ENCODE data around the gene VSIG2.
"Not testable (repeated sequence)": the region's sequence is repeated elsewhere in the genome, so short reads cannot be mapped to it uniquely, and the experiment has no call there.

Gene VSIG2

DNA sequence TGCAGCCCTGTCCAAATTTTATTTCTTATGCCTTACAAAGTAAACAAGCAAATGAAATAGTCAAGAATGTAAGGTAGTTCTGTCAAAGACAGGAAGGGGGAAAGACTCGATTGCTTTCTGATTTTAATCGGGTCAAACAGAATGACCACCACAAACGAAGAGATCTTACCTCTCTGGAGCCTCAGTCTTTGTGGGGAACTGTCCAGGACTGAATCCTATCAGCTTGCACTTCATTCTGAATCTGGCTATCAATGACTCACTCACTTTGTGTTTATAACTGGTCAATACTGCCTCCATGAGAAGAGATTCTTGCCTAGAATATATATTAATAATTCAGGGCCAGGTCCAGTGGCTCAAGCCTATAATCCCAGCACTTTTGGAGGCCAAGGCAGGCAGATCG lies 30.9 kb upstream of the VSIG2 start:
- no peak overlapping the region for H3K27ac ChIP-seq (ENCODE audit: low read length)
- H3K4me3 ChIP-seq (ENCODE audit: low read length): no peak overlapping the region
- H3K9ac ChIP-seq (ENCODE audit: low read length): no peak overlapping the region
- no peaks in the 10 kb centered on the region for H3K36me3 ChIP-seq (ENCODE audit: control insufficient read depth, low read depth, low read length)
- no peaks in the 10 kb centered on the region for H3K27me3 ChIP-seq (ENCODE audit: control insufficient read depth, insufficient read depth, low read length)
- H3K4me1 ChIP-seq (ENCODE audit: control insufficient read depth, low read depth, low read length): no peaks in the 10 kb centered on the region
- H3K9me3 ChIP-seq (ENCODE audit: control insufficient read depth, low read depth, low read length): no peaks in the 10 kb centered on the region

DNA sequence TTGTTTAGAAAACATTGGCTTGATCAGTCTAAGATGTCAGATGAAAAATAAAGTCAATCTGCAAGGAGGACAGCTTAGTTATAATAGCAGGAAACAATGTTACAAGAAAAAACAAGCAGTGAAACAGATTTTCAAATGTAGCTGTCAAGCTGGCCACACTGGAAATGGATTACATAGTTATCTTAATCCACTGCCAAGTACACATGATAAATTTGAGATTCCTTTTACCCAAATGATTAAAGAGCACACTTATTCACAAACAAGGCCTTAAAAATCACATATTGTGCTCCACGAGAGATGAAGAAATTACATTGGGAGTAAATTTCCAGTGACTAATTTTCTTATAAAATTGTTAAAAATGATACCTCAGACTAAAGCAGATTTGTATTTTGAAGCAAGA lies 27.5 kb upstream of the VSIG2 start:
- Histone ChIP-seq H3K4me1 (ENCODE audit: control insufficient read depth, low read depth, low read length) (no peaks in the 10 kb centered on the region), H3K9ac (ENCODE audit: low read length) (no peak overlapping the region), H3K27me3 (ENCODE audit: control insufficient read depth, insufficient read depth, low read length) (no peaks in the 10 kb centered on the region), H3K4me3 (ENCODE audit: low read length) (no peak overlapping the region), H3K27ac (ENCODE audit: low read length) (no peak overlapping the region), H3K36me3 (ENCODE audit: control insufficient read depth, low read depth, low read length) (peaks cover 5% of the 10 kb centered on the region), H3K9me3 (ENCODE audit: control insufficient read depth, low read depth, low read length) (no peaks in the 10 kb centered on the region)

DNA sequence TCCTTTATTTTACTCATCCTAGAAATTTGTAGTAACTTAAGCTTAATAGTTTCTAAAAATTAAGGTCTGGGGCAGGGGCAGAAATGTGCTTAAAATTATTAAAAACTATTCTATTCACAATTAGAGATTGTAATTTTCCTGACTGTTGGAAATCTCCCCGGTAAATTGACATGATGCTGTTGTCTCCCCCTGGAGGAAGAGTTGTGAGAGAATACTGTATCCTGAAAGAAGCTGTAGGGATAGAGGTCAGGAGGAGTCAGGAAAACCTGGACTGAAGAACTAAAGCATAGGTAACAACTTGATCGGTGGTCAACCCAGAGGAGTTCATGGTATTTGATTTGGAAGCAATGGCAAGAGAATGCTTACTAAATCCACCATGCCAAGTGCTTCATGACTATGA lies 26.2 kb upstream of the VSIG2 start:
- Histone ChIP-seq H3K9ac (ENCODE audit: low read length) (no peak overlapping the region), H3K9me3 (ENCODE audit: control insufficient read depth, low read depth, low read length) (no peaks in the 10 kb centered on the region), H3K4me3 (ENCODE audit: low read length) (no peak overlapping the region), H3K27ac (ENCODE audit: low read length) (no peak overlapping the region), H3K4me1 (ENCODE audit: control insufficient read depth, low read depth, low read length) (no peaks in the 10 kb centered on the region), H3K27me3 (ENCODE audit: control insufficient read depth, insufficient read depth, low read length) (no peaks in the 10 kb centered on the region), H3K36me3 (ENCODE audit: control insufficient read depth, low read depth, low read length) (peaks cover 10% of the 10 kb centered on the region)

DNA sequence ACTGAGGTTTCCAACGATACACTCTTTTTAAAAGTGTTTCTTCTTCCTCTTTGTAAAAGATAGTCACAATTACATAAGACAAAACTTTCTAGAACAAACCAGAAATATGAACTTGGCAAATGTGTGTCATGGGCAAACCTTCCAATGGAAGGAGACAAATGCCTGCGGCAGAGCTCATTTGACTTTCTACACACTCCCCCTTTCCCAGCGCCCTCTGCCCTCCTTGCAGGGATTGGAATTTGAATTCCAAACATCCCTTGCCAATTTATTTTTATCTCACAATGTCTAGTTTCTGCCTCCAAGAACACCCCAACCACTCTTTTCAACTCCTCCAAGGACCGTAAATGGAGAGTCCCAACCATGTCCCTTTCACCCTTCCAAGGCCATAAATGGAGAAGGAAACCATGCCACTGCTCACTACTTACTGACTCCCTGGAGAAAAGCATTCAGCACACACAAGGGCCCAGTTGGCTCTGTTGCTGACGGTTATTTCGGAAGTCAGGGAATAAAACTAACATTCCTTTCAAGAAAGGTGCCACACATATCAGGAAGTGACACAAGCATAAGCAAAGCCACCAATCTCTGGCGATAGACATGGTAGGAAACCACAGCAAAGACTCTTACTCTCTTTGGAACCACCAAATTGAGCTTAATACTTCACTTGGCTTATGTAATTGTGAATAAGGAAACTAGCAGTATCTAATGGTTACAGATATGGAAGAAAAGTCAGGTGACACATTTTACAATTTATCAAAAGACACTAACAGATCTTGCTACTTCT lies 25.0 kb upstream of the VSIG2 start:
- no peaks in the 10 kb centered on the region for H3K4me1 ChIP-seq (ENCODE audit: control insufficient read depth, low read depth, low read length)
- no peak overlapping the region for H3K9ac ChIP-seq (ENCODE audit: low read length)
- peaks cover 13% of the 10 kb centered on the region for H3K36me3 ChIP-seq (ENCODE audit: control insufficient read depth, low read depth, low read length)
- no peaks in the 10 kb centered on the region for H3K27me3 ChIP-seq (ENCODE audit: control insufficient read depth, insufficient read depth, low read length)
- H3K4me3 ChIP-seq (ENCODE audit: low read length): no peak overlapping the region
- H3K27ac ChIP-seq (ENCODE audit: low read length): no peak overlapping the region
- no peaks in the 10 kb centered on the region for H3K9me3 ChIP-seq (ENCODE audit: control insufficient read depth, low read depth, low read length)

DNA sequence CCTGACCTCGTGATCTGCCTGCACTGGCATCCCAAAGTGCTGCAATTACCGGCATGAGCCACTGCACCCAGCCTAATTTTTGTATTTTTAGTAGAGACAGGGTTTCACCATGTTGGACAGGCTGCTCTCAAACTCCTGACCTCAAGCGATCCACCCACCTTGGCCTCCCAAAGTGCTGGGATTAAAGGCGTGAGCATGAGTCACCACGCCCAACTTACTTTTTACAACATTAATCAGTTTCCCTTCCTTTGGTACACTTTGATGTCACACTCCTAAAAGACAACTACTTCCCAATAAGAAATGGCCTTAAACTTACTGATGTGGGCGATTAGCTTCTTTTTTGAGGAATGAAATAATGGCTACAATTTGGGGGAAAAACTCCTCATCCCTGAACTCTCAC lies 18.9 kb upstream of the VSIG2 start:
- H3K27ac ChIP-seq (ENCODE audit: low read length); H3K9ac ChIP-seq (ENCODE audit: low read length): not testable (repeated sequence)
- H3K36me3 ChIP-seq (ENCODE audit: control insufficient read depth, low read depth, low read length): peaks cover 37% of the 10 kb centered on the region

DNA sequence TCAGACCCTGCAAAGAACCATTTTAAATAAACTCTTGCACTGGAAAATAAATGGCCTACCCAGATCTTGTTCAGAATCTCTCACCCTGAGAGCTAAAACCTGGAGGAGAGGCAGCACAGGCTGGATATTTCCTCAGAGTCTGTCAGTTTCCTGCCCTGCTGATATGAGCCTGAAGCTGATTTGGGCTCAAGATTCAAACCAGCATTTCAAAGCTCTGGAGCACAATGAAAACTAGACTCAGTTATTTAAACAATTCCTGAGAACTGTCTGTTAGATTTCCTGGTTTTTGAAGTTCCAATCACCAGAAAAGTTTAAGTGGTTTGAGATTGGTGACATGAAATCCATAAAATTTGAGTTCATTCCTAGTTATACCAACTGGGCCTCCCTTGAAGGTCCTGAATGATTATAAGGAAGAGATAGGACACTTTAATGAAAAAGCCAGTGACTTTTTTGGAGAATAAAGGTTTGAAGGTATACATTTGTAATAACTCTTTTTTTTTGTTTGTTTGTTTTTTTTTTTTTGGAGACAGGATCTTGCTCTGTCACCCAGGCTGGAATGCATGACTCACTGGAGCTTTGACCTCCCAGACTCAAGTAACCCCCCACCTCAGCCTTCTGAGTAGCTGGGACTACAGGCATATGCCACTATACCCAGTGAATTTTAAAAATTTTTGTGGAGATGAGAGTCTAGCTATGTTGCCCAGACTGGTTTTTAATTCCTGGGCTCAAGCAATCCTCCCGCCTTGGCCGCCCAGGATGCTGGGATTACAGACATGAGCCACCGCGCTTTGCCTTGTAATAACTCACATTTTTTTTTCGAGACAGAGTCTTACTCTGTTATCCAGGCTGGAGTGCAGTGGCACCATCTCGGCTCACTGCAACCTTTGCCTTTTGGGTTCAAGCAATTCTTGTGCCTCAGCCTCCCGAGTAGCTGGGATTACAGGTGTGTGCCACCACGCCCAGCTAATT lies 18.0 kb upstream of the VSIG2 start:
- Histone ChIP-seq H3K9ac (ENCODE audit: low read length) (no peak overlapping the region), H3K27me3 (ENCODE audit: control insufficient read depth, insufficient read depth, low read length) (no peaks in the 10 kb centered on the region), H3K27ac (ENCODE audit: low read length) (no peak overlapping the region), H3K4me3 (ENCODE audit: low read length) (no peak overlapping the region), H3K4me1 (ENCODE audit: control insufficient read depth, low read depth, low read length) (no peaks in the 10 kb centered on the region), H3K9me3 (ENCODE audit: control insufficient read depth, low read depth, low read length) (no peaks in the 10 kb centered on the region), H3K36me3 (ENCODE audit: control insufficient read depth, low read depth, low read length) (peaks cover 37% of the 10 kb centered on the region)

More for the DNA sequence above, 18.9 kb upstream of the VSIG2 start:
- H3K4me1 ChIP-seq (ENCODE audit: control insufficient read depth, low read depth, low read length); H3K9me3 ChIP-seq (ENCODE audit: control insufficient read depth, low read depth, low read length); H3K27me3 ChIP-seq (ENCODE audit: control insufficient read depth, insufficient read depth, low read length); H3K4me3 ChIP-seq (ENCODE audit: low read length): not testable (repeated sequence)

DNA sequence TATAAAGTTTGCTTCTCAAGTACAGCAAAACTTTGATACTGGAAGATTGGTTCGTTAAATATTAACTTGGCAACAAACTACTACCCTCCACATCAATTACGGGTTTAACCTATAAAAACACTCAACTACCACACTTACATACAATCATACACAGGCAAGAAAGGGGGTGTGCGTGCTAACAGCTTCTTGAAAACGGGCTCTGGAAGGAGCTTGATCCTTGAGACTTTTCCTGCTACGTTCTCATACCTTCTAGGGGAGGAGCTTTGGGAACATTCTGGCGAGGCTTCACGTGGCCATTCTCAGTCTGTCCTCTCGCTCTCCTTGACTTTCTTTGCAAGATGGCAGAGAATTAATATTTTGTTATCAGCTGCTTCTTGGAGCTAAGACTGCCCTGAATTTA lies 16.9 kb upstream of the VSIG2 start:
- Histone ChIP-seq H3K27me3 (ENCODE audit: control insufficient read depth, insufficient read depth, low read length) (no peaks in the 10 kb centered on the region), H3K9me3 (ENCODE audit: control insufficient read depth, low read depth, low read length) (no peaks in the 10 kb centered on the region), H3K4me3 (ENCODE audit: low read length) (no peak overlapping the region), H3K36me3 (ENCODE audit: control insufficient read depth, low read depth, low read length) (peaks cover 30% of the 10 kb centered on the region), H3K9ac (ENCODE audit: low read length) (no peak overlapping the region), H3K27ac (ENCODE audit: low read length) (no peak overlapping the region), H3K4me1 (ENCODE audit: control insufficient read depth, low read depth, low read length) (no peaks in the 10 kb centered on the region)

DNA sequence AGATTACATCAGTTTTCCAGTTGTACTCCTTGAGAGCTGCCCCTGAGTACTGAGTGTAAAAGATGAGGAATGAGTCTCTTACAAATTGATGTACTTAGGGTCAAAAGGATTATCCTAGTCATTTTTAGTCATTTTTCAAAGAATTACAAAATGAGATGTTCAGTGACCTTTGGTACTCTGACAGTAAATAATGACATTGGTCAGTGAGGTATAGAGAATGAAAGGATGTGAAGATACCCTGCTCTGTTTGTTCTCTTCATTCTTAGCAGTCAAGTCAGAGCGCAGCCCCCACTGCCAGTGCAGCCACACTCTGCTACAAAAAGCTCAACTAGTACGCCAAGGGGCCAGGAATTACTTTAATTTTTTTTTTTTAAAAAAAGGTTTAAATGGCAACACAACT lies 14.1 kb upstream of the VSIG2 start:
- Histone ChIP-seq H3K27me3 (ENCODE audit: control insufficient read depth, insufficient read depth, low read length) (peaks cover 24% of the 10 kb centered on the region), H3K9ac (ENCODE audit: low read length) (no peak overlapping the region), H3K4me3 (ENCODE audit: low read length) (no peak overlapping the region), H3K36me3 (ENCODE audit: control insufficient read depth, low read depth, low read length) (peaks cover 18% of the 10 kb centered on the region), H3K9me3 (ENCODE audit: control insufficient read depth, low read depth, low read length) (no peaks in the 10 kb centered on the region), H3K27ac (ENCODE audit: low read length) (no peak overlapping the region), H3K4me1 (ENCODE audit: control insufficient read depth, low read depth, low read length) (peaks cover 5% of the 10 kb centered on the region)

DNA sequence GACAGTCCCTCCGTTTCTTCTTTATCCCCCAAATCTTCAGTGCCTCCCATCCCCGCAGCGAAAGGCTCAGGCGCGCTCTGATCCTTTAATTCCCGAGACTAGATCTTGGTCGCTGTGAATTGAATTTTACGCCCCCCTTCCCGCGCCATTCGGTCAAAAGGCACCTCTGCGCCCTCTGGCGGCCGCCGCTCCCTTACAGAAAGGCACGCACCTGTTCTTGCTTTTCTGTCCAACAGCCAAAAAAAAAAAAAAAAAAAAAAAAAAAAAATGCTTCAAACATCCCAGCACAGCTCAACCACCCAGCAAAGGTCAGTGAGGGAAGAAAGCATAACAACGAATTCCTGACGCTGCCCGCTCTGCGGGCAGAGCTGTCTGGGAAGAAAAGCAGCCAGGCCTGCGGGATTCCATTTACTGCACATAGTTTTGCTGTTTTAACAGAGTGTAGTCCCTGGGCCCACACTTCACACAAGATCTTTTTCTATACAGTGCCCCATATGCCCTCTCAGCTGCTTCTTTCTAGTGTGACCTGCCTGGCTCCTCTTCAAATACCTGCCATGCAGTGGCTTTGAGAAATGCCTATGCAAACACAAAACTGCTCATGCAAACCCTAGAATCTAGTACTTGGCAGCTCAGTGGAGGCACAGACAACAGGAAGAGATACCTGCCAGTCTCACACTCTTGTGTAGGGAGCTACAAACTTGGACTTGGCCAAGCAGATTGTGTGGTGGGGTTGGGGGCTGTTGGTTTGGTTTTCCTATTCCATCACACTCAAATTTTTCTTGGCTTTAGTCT lies 11.3 kb upstream of the VSIG2 start:
- H3K9ac ChIP-seq (ENCODE audit: low read length): no peak overlapping the region
- H3K27ac ChIP-seq (ENCODE audit: low read length): no peak overlapping the region
- H3K9me3 ChIP-seq (ENCODE audit: control insufficient read depth, low read depth, low read length): no peaks in the 10 kb centered on the region
- peaks cover 12% of the 10 kb centered on the region for H3K4me1 ChIP-seq (ENCODE audit: control insufficient read depth, low read depth, low read length)
- H3K36me3 ChIP-seq (ENCODE audit: control insufficient read depth, low read depth, low read length): peaks cover 12% of the 10 kb centered on the region
- peak overlapping the region; percentile 53 for H3K4me3 ChIP-seq (ENCODE audit: low read length)
- H3K27me3 ChIP-seq (ENCODE audit: control insufficient read depth, insufficient read depth, low read length): peaks cover 52% of the 10 kb centered on the region

DNA sequence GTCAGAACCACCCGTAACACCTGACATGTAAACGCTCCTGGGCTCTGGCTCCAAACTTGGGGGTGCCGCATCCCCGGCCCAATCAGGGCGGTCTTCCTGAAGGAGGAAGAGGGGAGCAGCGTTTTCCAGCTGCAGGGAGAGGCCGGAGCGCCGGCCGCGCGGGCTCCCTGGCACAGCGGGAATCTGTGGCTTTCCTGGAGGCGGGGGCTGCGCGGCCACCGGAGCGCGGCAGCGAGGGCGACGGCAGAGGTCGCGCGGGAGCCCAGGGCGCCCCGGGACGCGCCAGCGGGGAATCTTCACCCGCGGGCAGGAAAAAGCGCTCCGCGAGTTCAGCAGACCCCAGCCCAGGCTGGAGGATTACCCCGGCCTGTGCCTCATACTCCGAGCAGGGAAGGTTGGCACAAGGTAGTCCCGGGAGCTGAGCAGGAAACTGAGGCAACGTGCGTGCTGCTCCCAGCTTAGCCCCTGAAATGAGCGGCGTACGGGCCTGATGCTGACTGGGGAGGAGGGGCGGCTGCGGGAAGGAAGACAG lies 10.6 kb upstream of the VSIG2 start:
- Histone ChIP-seq H3K27ac (ENCODE audit: low read length) (no peak overlapping the region), H3K9ac (ENCODE audit: low read length) (no peak overlapping the region), H3K4me1 (ENCODE audit: control insufficient read depth, low read depth, low read length) (peaks cover 12% of the 10 kb centered on the region), H3K9me3 (ENCODE audit: control insufficient read depth, low read depth, low read length) (no peaks in the 10 kb centered on the region), H3K36me3 (ENCODE audit: control insufficient read depth, low read depth, low read length) (peaks cover 10% of the 10 kb centered on the region), H3K4me3 (ENCODE audit: low read length) (peak overlapping the region; percentile 53), H3K27me3 (ENCODE audit: control insufficient read depth, insufficient read depth, low read length) (peaks cover 58% of the 10 kb centered on the region)

DNA sequence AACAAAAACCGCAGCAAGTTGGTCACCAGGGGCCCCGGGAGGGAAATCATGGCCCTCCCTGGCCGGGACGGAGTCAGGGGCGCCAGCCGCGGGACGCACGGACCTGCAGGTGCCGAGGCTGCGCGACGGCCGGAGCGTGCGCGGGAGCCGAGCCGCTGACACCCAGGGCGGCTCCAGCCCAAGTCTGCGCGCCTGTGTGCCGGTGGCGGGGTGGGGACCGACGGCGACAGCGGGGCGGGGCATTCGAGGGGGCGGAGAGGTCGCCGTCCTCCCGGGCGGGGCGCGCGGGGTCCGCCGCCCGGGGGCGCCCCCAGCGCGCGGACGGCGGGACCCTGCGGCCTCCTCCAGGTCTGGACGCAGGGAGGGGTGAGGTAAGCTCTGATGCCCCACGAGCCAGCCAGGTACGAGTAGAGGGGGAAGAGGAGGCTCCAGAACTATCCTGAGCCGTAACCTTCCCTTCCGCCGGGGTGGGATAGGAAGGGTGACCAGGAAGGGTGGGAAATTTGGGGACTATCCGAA lies 10.1 kb upstream of the VSIG2 start, which contains the start of gene ESAM:
ESAM (minus strand) TSS at position 186 of the 519 bp plus-strand sequence; CDS start at position 50, 136 bp downstream.
- Histone ChIP-seq H3K27ac (ENCODE audit: low read length) (no peak within 1 kb of the TSS), H3K9ac (ENCODE audit: low read length) (no peak within 1 kb of the TSS), H3K9me3 (ENCODE audit: control insufficient read depth, low read depth, low read length) (no peaks in the 10 kb centered on the region), H3K4me1 (ENCODE audit: control insufficient read depth, low read depth, low read length) (peaks cover 12% of the 10 kb centered on the region), H3K36me3 (ENCODE audit: control insufficient read depth, low read depth, low read length) (peaks cover 5% of the 10 kb centered on the region), H3K27me3 (ENCODE audit: control insufficient read depth, insufficient read depth, low read length) (peaks cover 64% of the 10 kb centered on the region), H3K4me3 (ENCODE audit: low read length) (peak within 1 kb of the TSS; percentile 53)

Data from iPS-18a (cell line).